ENCODE measurements around the gene KANSL1.

GRCh38 chr17:46199379-46199778 lies 6.2 kb upstream of the KANSL1 start:
- TF ChIP-seq, protein P1, sequence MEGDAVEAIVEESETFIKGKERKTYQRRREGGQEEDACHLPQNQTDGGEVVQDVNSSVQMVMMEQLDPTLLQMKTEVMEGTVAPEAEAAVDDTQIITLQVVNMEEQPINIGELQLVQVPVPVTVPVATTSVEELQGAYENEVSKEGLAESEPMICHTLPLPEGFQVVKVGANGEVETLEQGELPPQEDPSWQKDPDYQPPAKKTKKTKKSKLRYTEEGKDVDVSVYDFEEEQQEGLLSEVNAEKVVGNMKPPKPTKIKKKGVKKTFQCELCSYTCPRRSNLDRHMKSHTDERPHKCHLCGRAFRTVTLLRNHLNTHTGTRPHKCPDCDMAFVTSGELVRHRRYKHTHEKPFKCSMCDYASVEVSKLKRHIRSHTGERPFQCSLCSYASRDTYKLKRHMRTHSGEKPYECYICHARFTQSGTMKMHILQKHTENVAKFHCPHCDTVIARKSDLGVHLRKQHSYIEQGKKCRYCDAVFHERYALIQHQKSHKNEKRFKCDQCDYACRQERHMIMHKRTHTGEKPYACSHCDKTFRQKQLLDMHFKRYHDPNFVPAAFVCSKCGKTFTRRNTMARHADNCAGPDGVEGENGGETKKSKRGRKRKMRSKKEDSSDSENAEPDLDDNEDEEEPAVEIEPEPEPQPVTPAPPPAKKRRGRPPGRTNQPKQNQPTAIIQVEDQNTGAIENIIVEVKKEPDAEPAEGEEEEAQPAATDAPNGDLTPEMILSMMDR (IDR thresholded peaks at IDR 0.05) = no peak
- TF ChIP-seq POLR2A (IDR thresholded peaks at IDR 0.05) = no peak
